Measurements from ENCODE around the gene CAMKMT. TPM values are rescaled to one million over a fixed set of nuclear protein-coding genes. Genes with fewer than 3 reads are reported as not detected.

The CAMKMT gene
- total RNA-seq, 2 donors from 2014 or later, result 12.0 to 12.6 TPM

GRCh38 chr2:44430342-44430741 lies 68.6 kb downstream of the CAMKMT start:
- intact Hi-C loops (cut with DNase I), result no loop called here
- DNase-seq (ENCODE audit: low spot score), result no peak

DNA sequence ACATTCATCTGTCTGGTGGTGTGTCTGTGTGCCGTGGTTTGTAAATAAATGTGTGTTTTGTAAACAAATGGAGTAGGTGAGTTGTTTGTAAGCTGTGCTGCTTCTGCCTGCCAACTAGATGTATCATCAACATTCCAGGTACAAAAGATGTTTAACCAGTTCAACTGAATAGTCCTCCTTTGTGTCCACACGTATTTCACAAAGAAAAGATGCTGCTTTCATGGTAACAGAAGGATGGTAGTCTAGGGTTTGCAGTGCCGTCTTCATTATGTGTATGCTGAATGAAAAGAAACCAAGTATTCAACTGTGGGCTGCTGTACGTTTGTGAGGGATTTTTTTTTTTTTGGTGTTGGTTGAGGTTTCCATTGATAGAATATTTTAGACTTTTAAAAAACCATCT lies 72.1 kb downstream of the CAMKMT start:
- intact Hi-C loops (cut with DNase I), result loop anchor here in 1 of 2 donors (2.0 kb wide), 1 partner anchor 33 kb away; no protein-coding TSS in a partner anchor
- DNase-seq (ENCODE audit: low spot score), result no peak

DNA sequence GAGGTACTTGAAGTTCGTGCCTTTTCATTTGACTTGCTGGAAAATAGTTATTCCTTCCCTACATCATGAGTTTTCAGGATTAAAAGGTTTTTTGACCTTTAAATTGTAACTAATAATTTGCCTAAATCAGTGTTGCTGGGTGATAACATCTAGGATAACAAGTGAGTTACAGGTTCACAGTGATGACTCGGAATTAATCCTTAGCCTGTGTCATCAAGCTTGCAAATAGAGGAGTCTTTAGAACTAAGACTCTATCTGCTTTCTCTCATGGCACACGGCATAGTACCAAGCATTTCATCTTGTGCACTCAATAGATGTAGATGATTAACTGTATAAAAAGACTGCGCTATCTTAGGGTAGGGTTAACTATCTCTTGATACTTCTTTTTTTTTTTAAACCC lies 79.5 kb downstream of the CAMKMT start:
- intact Hi-C loops (cut with DNase I), result no loop called here
- no peak for DNase-seq (ENCODE audit: low spot score)

GRCh38 chr2:44442019-44442418 lies 80.3 kb downstream of the CAMKMT start:
- no peak for DNase-seq (ENCODE audit: low spot score)
- intact Hi-C loops (cut with DNase I), result no loop called here

- no peak for DNase-seq (ENCODE audit: low spot score)
- intact Hi-C loops (cut with DNase I), result no loop called here
These were observed 81.8 kb downstream of the CAMKMT start for GRCh38 chr2:44443517-44443916.

DNA sequence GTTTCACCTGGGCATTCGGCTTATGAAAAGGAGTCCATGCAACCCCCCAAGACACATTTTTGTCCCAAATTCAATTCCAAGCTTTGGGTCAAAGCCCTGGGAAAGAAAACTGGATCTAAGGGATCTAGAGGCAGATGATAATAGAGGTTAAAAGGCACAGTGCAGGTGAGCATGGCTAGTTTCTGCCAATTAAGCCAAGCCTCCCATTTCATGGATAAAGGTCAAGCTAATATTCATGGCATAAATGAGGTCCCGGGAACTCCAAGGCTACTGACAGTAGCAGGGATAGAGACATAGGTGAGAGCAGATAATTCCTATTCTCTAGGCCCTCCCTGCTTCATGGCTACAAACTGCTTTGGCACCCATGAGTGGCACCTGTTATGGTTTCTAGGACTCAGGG lies 83.1 kb downstream of the CAMKMT start:
- intact Hi-C loops (cut with DNase I), result no loop called here
- no peak for DNase-seq (ENCODE audit: low spot score)

GRCh38 chr2:44448860-44449527 lies 87.2 kb downstream of the CAMKMT start:
- intact Hi-C loops (cut with DNase I), result no loop called here
- no peak for DNase-seq (ENCODE audit: low spot score)

DNA sequence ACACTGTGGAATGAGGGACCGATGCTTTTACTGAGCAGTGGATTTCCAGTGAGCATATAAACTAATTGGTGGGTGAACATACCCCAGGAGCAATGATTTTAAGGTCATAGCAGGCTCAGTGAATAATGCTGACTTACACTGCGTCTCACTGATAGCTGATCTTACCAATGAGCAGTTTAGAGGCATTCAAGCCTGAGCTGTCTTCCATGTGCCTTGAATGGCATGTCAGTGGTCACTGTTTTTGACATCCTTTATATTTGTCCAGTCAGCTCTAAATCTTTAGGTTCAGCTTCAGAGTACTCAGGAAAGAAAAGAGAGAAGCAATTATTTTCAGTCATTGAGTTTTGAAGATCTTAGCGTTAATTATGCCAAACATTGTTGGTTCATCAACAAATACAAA lies 88.3 kb downstream of the CAMKMT start:
- no peak for DNase-seq (ENCODE audit: low spot score)
- intact Hi-C loops (cut with DNase I), result no loop called here

GRCh38 chr2:44450806-44451205 lies 89.1 kb downstream of the CAMKMT start:
- intact Hi-C loops (cut with DNase I), result no loop called here
- DNase-seq (ENCODE audit: low spot score), result no peak

- no peak for DNase-seq (ENCODE audit: low spot score)
These were observed 90.4 kb downstream of the CAMKMT start for GRCh38 chr2:44452069-44452583.

DNA sequence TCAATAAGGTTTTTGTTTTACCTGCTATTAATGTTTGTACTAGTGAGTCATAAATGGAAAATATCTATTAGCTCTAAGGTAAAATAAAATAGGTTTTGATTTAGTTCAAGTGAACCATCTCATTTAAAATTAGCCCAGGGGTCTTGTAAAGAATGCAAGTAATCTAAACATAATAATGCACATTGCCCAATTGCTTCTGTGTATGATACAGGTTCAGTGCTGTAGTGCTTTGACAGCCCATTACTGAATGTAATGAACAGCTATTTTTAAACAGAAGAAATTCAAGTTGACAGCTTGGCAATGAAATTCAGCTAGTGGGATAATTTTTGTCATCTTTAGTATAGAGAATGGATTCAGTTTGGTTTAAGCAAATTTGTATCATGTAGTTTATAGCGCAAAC lies 91.5 kb downstream of the CAMKMT start:
- intact Hi-C loops (cut with DNase I), result no loop called here
- DNase-seq (ENCODE audit: low spot score), result no peak

More at GRCh38 chr2:44452069-44452583, 90.4 kb downstream of the CAMKMT start:
- intact Hi-C loops (cut with DNase I), result no loop called here

GRCh38 chr2:44455877-44456276 lies 94.1 kb downstream of the CAMKMT start:
- no peak for DNase-seq (ENCODE audit: low spot score)
- intact Hi-C loops (cut with DNase I), result no loop called here

- intact Hi-C loops (cut with DNase I), result no loop called here
- DNase-seq (ENCODE audit: low spot score), result no peak
These were observed 95.2 kb downstream of the CAMKMT start for GRCh38 chr2:44456946-44457345.

DNA sequence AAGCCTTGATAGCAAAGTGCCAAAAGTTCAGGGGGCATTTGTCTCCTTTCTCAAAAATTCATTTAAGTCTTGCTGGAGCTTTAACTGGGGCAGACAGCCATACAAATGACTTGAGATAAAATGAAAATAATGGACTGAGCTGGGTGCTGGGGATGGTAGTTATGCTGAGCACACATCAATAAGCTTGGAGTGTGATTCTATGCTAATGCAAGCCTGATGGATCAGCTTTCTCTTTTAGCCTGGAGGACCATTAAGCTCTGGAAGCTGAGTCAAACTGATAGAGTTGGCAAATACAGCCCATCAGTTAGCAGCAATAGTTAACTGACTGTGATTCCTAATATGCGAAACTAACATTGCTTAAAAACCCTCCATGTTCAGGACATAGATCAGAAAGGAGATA lies 98.0 kb downstream of the CAMKMT start:
- intact Hi-C loops (cut with DNase I), result no loop called here
- DNase-seq (ENCODE audit: low spot score), result no peak

DNA sequence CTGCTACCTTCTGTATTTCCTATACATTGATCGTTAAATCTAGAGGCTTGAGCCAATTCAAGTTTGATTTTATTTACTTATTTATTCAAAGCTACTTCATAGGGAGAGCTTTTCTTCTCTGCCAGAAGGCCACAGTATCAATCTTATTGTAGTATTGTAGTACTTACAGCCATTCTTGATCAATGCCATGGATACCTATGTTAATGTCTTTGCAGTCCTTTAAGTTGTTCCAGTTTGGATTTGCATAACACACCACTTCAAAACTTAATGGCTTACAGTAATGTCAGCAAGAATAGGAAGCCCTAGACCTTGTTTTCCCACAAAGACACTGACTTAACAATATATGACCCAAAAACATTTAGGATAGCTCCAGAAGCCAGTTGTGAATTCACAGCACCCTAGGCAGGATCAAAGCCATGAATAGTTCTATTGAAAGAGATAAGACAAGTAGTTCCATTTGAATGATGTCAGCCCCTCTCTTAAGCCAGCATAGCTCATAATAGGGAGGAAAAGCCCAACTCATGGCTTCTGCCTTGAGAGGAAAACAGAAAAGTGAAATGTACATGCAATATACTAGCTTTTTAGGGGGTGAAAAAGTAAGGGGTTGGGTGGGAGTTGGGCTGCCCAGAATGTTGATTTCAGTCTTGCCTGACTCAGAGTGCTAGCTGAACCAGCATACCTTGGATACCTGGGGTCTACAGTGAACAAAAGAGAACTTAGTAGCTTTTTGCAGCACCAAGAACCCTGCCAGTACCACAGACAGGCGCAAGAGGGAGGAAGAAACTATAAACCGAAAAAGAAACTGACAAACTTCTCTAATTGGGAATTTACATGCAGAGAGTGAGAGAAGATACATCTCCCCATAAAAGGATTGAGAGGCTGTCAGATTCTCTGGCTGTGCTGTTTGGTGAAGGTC lies 101.4 kb downstream of the CAMKMT start:
- no peak for DNase-seq (ENCODE audit: low spot score)
- intact Hi-C loops (cut with DNase I), result no loop called here

DNA sequence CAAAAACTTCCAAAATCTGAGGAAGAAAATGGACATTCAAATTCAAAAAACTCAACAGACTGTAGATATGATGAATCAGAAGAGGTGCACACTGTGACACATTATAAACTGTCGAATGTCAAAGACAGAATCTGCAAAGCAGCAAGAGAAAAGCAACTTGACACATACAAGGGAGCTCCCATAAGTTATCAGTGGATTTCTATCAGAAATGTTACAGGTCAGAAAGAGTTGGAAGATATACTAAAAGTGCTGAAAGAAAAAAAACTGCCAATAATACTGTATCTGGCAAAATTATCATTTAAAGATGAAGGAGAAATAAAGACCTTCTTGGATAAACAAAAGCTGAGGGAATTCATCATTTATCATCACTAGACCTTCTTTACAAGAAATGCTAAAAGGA lies 102.7 kb downstream of the CAMKMT start:
- DNase-seq (ENCODE audit: low spot score), result no peak
- intact Hi-C loops (cut with DNase I), result no loop called here

GRCh38 chr2:44470151-44470550 lies 108.4 kb downstream of the CAMKMT start:
- DNase-seq (ENCODE audit: low spot score), result no peak
- intact Hi-C loops (cut with DNase I), result loop anchor here in 1 of 2 donors (10.0 kb wide), 1 partner anchor 775 kb away; no protein-coding TSS in a partner anchor

DNA sequence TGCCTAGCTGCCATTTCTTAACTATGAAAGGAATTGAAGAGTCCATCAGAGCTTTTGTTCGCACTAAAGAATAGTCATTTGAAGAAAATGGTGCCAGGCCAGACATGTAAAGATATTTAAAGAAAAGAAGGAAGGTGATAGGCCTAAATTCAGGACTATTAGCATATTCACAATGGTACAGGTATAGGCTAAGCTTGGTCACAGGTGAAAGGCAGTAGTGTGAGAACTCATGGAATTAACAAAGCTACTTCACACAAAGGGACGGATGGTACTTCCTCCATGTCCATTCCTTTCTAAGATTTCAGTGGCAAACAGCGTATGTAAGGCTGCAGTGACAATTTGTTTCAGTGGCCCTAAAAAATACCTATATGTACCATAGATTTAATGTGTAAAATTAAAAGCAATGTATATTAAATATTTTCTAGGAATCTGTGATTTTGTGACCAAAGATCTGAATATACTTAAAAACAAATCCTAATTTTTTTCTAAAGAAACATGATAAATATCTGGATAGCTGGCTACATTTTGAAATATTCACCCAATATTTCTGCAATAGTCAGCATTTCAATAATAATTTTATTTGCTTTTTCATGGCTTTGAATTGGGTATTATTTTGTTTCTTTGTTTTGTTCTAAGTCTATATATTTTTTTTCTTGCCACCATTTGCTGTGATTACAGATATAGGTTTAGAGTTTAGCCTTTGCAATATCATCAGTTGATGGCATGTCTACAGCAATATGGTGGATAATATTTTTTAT lies 116.1 kb downstream of the CAMKMT start:
- intact Hi-C loops (cut with DNase I), result loop anchor here in 1 of 2 donors (10.0 kb wide), 1 partner anchor 783 kb away; no protein-coding TSS in a partner anchor
- DNase-seq (ENCODE audit: low spot score), result no peak

DNA sequence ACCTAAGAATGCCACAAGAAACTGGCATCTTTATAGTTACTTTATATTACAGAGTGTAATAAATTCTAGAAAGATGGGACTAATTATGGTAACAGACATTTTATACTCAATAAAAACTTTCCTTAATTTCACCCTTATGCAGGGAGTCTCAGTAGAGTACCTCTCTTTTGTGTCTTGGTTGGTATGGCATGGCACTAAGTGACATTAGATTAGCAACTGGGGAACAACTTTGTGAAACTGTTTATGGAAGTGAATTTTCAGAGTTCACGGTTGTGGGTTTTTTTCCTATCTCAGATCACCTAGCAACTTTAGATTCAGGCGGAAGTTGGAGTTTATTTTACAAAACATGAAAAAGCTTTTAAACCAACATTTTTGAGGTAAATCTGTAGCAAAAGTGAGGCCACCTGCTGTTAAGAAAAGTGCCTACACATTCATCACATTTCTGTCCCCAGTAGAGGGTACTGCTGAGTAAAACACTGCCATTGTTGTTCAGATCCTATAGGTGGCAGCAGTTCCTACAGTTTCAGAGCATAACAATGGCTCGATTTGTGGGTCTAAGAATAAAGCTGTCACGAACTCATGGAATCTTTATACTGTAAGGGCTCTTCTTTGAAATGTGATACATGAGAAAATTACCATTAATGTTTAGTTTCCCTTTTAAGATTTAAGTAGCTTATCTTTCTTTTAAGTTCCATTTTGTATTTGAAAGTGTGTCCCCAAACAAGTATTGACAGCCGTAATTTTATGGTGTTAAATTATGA lies 117.6 kb downstream of the CAMKMT start:
- no peak for DNase-seq (ENCODE audit: low spot score)
- intact Hi-C loops (cut with DNase I), result loop anchor here in 1 of 2 donors (10.0 kb wide), 1 partner anchor 785 kb away; no protein-coding TSS in a partner anchor

Measured in posterior vena cava (tissue), 2 donors.